Central memory CD8-positive, alpha-beta T cell (primary cell): ENCODE measurements around the gene POMGNT2.

Source experiments
- ATAC-seq: fragments of 150-1000 bp; cut with Tn5 transposase; replicated peaks from 2 replicates; pipeline ENCODE4 v1.10.0; 2022; ENCODE audit warnings: mild to moderate bottlenecking, moderate FRiP score, moderate number of reproducible peaks; ENCODE audit not compliant: poor library complexity, severe bottlenecking; ENCODE audit errors: extremely low read depth
- DNase-seq, 2 donors: peaks; one replicate each; pipeline ENCODE4 v3.0.0; 2021; ENCODE audit warnings: low spot score in 2 of 2
- H3K27ac Mint-ChIP-seq: one replicate; pipeline ENCODE4 v1.8.0; 2022; ENCODE audit warnings: low read depth, mild to moderate bottlenecking, moderate library complexity, mixed read lengths
- H3K27me3 Mint-ChIP-seq: one replicate; pipeline ENCODE4 v1.8.0; 2022; ENCODE audit warnings: mixed read lengths
- H3K36me3 Mint-ChIP-seq: one replicate; pipeline ENCODE4 v1.8.0; 2022; ENCODE audit warnings: mild to moderate bottlenecking, moderate library complexity, mixed read lengths; ENCODE audit not compliant: insufficient read depth
- H3K4me1 Mint-ChIP-seq: one replicate; pipeline ENCODE4 v1.8.0; 2022; ENCODE audit warnings: mixed read lengths
- H3K4me3 Mint-ChIP-seq: one replicate; pipeline ENCODE4 v1.8.0; 2022; ENCODE audit warnings: mild to moderate bottlenecking, moderate library complexity, mixed read lengths
- H3K9me3 Mint-ChIP-seq: one replicate; pipeline ENCODE4 v1.8.0; 2022; ENCODE audit warnings: mixed read lengths

The POMGNT2 gene

GRCh38 chr3:43105596-43106292 is at the start of gene POMGNT2:
Gene POMGNT2, minus strand, starts transcription at chr3:43106079. Its CDS starts 24,648 bp downstream, at chr3:43081431.
- Mint-ChIP-seq H3K4me3 (peak within 1 kb of the TSS; percentile 66), H3K36me3 (no peaks in the 10 kb centered on the region), H3K4me1 (peaks cover 23% of the 10 kb centered on the region), H3K9me3 (no peaks in the 10 kb centered on the region), H3K27me3 (no peaks in the 10 kb centered on the region), H3K27ac (no peak within 1 kb of the TSS)
- ATAC-seq: peak; percentile 95
- peak; percentile 70 to 73 for DNase-seq

GRCh38 chr3:43154980-43155379 is 49.1 kb upstream of the POMGNT2 start:
- no peak for DNase-seq
- H3K27me3 Mint-ChIP-seq: peaks cover 12% of the 10 kb centered on the region
- H3K9me3 Mint-ChIP-seq: no peaks in the 10 kb centered on the region
- peaks cover 6% of the 10 kb centered on the region for H3K4me1 Mint-ChIP-seq
- H3K27ac Mint-ChIP-seq: no peak overlapping the region
- H3K36me3 Mint-ChIP-seq: no peaks in the 10 kb centered on the region
- no peak for ATAC-seq
- no peak overlapping the region for H3K4me3 Mint-ChIP-seq

GRCh38 chr3:43153216-43154083 is 47.6 kb upstream of the POMGNT2 start:
- DNase-seq (no peak), ATAC-seq (no peak)
- Mint-ChIP-seq H3K27me3 (peaks cover 12% of the 10 kb centered on the region), H3K4me1 (peaks cover 6% of the 10 kb centered on the region), H3K36me3 (no peaks in the 10 kb centered on the region), H3K4me3 (no peak overlapping the region), H3K9me3 (no peaks in the 10 kb centered on the region), H3K27ac (no peak overlapping the region)

GRCh38 chr3:43152649-43153048 is 46.8 kb upstream of the POMGNT2 start:
- peaks cover 6% of the 10 kb centered on the region for H3K4me1 Mint-ChIP-seq
- peaks cover 12% of the 10 kb centered on the region for H3K27me3 Mint-ChIP-seq
- H3K9me3 Mint-ChIP-seq: no peaks in the 10 kb centered on the region
- no peaks in the 10 kb centered on the region for H3K36me3 Mint-ChIP-seq
- DNase-seq (no peak), ATAC-seq (no peak)
- no peak overlapping the region for H3K4me3 Mint-ChIP-seq
- no peak overlapping the region for H3K27ac Mint-ChIP-seq

- H3K9me3 Mint-ChIP-seq: no peaks in the 10 kb centered on the region
- no peak for DNase-seq
- H3K4me1 Mint-ChIP-seq: no peaks in the 10 kb centered on the region
- H3K4me3 Mint-ChIP-seq: no peak overlapping the region
- ATAC-seq: no peak
- no peak overlapping the region for H3K27ac Mint-ChIP-seq
- peaks cover 12% of the 10 kb centered on the region for H3K27me3 Mint-ChIP-seq
- no peaks in the 10 kb centered on the region for H3K36me3 Mint-ChIP-seq
Observed at GRCh38 chr3:43148033-43148432, 42.2 kb upstream of the POMGNT2 start.

GRCh38 chr3:43146599-43146998 is 40.7 kb upstream of the POMGNT2 start:
- Mint-ChIP-seq H3K9me3 (no peaks in the 10 kb centered on the region), H3K36me3 (no peaks in the 10 kb centered on the region), H3K4me3 (no peak overlapping the region), H3K4me1 (peaks cover 6% of the 10 kb centered on the region), H3K27me3 (peaks cover 4% of the 10 kb centered on the region), H3K27ac (no peak overlapping the region)
- DNase-seq (no peak), ATAC-seq (no peak)

GRCh38 chr3:43144761-43145490 is 39.0 kb upstream of the POMGNT2 start:
- Mint-ChIP-seq H3K36me3 (no peaks in the 10 kb centered on the region), H3K27me3 (no peaks in the 10 kb centered on the region), H3K9me3 (no peaks in the 10 kb centered on the region), H3K27ac (no peak overlapping the region), H3K4me1 (peaks cover 6% of the 10 kb centered on the region), H3K4me3 (no peak overlapping the region)
- no peak for ATAC-seq
- DNase-seq: no peak

GRCh38 chr3:43142472-43142871 is 36.6 kb upstream of the POMGNT2 start:
- no peaks in the 10 kb centered on the region for H3K27me3 Mint-ChIP-seq
- ATAC-seq (no peak), DNase-seq (no peak)
- H3K4me3 Mint-ChIP-seq: no peak overlapping the region
- peaks cover 6% of the 10 kb centered on the region for H3K4me1 Mint-ChIP-seq
- H3K36me3 Mint-ChIP-seq: no peaks in the 10 kb centered on the region
- H3K9me3 Mint-ChIP-seq: no peaks in the 10 kb centered on the region
- no peak overlapping the region for H3K27ac Mint-ChIP-seq

GRCh38 chr3:43138488-43139231 is 32.8 kb upstream of the POMGNT2 start:
- no peak for ATAC-seq

GRCh38 chr3:43132870-43133636 is 27.2 kb upstream of the POMGNT2 start:
- Mint-ChIP-seq H3K4me1 (no peaks in the 10 kb centered on the region), H3K36me3 (no peaks in the 10 kb centered on the region), H3K4me3 (no peak overlapping the region), H3K27me3 (no peaks in the 10 kb centered on the region), H3K9me3 (peaks cover 6% of the 10 kb centered on the region), H3K27ac (no peak overlapping the region)
- no peak for ATAC-seq
- DNase-seq: no peak

More at GRCh38 chr3:43138488-43139231, 32.8 kb upstream of the POMGNT2 start:
- Mint-ChIP-seq H3K4me1 (peaks cover 6% of the 10 kb centered on the region), H3K4me3 (no peak overlapping the region), H3K27me3 (no peaks in the 10 kb centered on the region), H3K27ac (no peak overlapping the region), H3K9me3 (peaks cover 6% of the 10 kb centered on the region), H3K36me3 (no peaks in the 10 kb centered on the region)
- DNase-seq: no peak

- H3K9me3 Mint-ChIP-seq: peaks cover 6% of the 10 kb centered on the region
- no peak overlapping the region for H3K27ac Mint-ChIP-seq
- no peaks in the 10 kb centered on the region for H3K27me3 Mint-ChIP-seq
- no peaks in the 10 kb centered on the region for H3K4me1 Mint-ChIP-seq
- DNase-seq (no peak), ATAC-seq (no peak)
- H3K4me3 Mint-ChIP-seq: no peak overlapping the region
- no peaks in the 10 kb centered on the region for H3K36me3 Mint-ChIP-seq
Observed at GRCh38 chr3:43132193-43132592, 26.3 kb upstream of the POMGNT2 start.
